HepG2 (cell line): Measurements from ENCODE around the gene ARSJ. TPM values are rescaled to one million over a fixed set of nuclear protein-coding genes. Genes with fewer than 3 reads are reported as not detected.

ENCODE experiments used
- ATAC-seq: fragments of 200-7000 bp; cut with Tn5 transposase; 3 replicates; pipeline ENCODE4 v1.9.1; 2020; ENCODE audit warnings: mild to moderate bottlenecking, moderate library complexity
- BruUV-seq: library from RNA; stranded (reverse); fragments of 400-500 nt; replicated peaks from 2 replicates; lab custom pipeline; 2021; lab: Mats Ljungman, UMichigan
- CTCF ChIA-PET: fragments of 300-600 bp; formaldehyde crosslinking; extraction: SDS; loops from one replicate; lab custom pipeline; 2021; ENCODE audit warnings: low total read pairs, inconsistent platforms, low intra/inter-chr PET ratio; lab: Yijun Ruan, JAX
- POLR2A ChIA-PET: fragments of 350-600 bp; sonication (Branson Sonifier 250); formaldehyde crosslinking; loops from one replicate; lab custom pipeline; 2020; ENCODE audit warnings: antibody characterized with exemption, inconsistent platforms; lab: Yijun Ruan, JAX
- DNase-seq: peaks from one replicate; pipeline ENCODE4 v3.0.0-alpha.2; 2015; ENCODE audit warnings: low spot score
- FAIRE-seq: peaks from 3 replicates; lab custom pipeline; 2011; peaks lifted over from hg19 to GRCh38; lab: Jason Lieb, UNC
- H2AFZ ChIP-seq: one replicate; pipeline ENCODE4 v1.6.1; 2011; ENCODE audit warnings: low read length, inconsistent platforms
- H3K27ac ChIP-seq: fragments of 300-600 bp; 3 replicates; pipeline ENCODE4 v1.8.0; 2011; ENCODE audit warnings: mixed run types, mild to moderate bottlenecking, mixed read lengths, low read length, inconsistent platforms; ENCODE audit not compliant: insufficient read depth; ENCODE audit errors: extremely low read length
- H3K27me3 ChIP-seq, 2 experiments: fragments of 200-600 bp in 1 of 2; 2 replicates in 1 of 2; 3 replicates in 1 of 2; pipeline versions ENCODE4 v1.6.0 to v1.8.0; 2011; ENCODE audit warnings: low read length in 2 of 2, mild to moderate bottlenecking in 2 of 2, moderate library complexity in 2 of 2, inconsistent platforms in 1 of 2; ENCODE audit not compliant: insufficient read depth in 2 of 2, control insufficient read depth in 1 of 2
- H3K36me3 ChIP-seq, 2 experiments: fragments of 200-600 bp in 1 of 2; replicated peaks in 1 of 2; 2 replicates in 1 of 2; 3 replicates in 1 of 2; pipeline versions ENCODE4 v1.5.1 to v1.8.0; 2011; ENCODE audit warnings: low read length in 2 of 2, inconsistent platforms in 1 of 2; ENCODE audit not compliant: insufficient read depth in 2 of 2, control insufficient read depth in 1 of 2
- H3K4me1 ChIP-seq: 2 replicates; pipeline ENCODE4 v1.5.1; 2012; ENCODE audit warnings: low read length, inconsistent platforms; ENCODE audit not compliant: insufficient read depth
- H3K4me2 ChIP-seq: 2 replicates; pipeline ENCODE4 v1.6.0; 2011; ENCODE audit warnings: low read depth, low read length, inconsistent platforms
- H3K4me3 ChIP-seq, 3 experiments: fragments of 200-600 bp in 1 of 3; sonication (generic), shearing (Covaris generic) in 1 of 3; replicated peaks in 1 of 3; 2 replicates each; pipeline ENCODE4 v1.5.1; 2011 to 2016; ENCODE audit warnings: low read length in 3 of 3, inconsistent platforms in 2 of 3, low read depth in 2 of 3, mild to moderate bottlenecking in 2 of 3, control low read depth in 1 of 3, mixed read lengths in 1 of 3; ENCODE audit not compliant: insufficient read depth in 1 of 3
- H3K79me2 ChIP-seq: one replicate; pipeline ENCODE4 v1.6.1; 2011; ENCODE audit warnings: low read length, inconsistent platforms; ENCODE audit not compliant: insufficient read depth
- H3K9ac ChIP-seq: 2 replicates; pipeline ENCODE4 v1.6.0; 2011; ENCODE audit warnings: mild to moderate bottlenecking, low read depth, low read length, inconsistent platforms; ENCODE audit not compliant: insufficient read depth
- H3K9me3 ChIP-seq: 2 replicates; pipeline ENCODE4 v1.5.1; 2012; ENCODE audit warnings: mild to moderate bottlenecking, low read length
- H4K20me1 ChIP-seq: 2 replicates; pipeline ENCODE4 v1.6.0; 2011; ENCODE audit warnings: inconsistent platforms, mild to moderate bottlenecking, low read length, moderate library complexity; ENCODE audit not compliant: insufficient read depth
- CHD4 ChIP-seq: fragments of 200-600 bp; sonication (generic); IDR thresholded peaks from 2 replicates; pipeline ENCODE4 v1.7.0; 2017; ENCODE audit warnings: mild to moderate bottlenecking, low read length, borderline replicate concordance
- HMG20A ChIP-seq: IDR thresholded peaks from 2 replicates; pipeline ENCODE4 v1.6.1; 2016; ENCODE audit warnings: borderline replicate concordance
- HNRNPH1 ChIP-seq: fragments of 200-400 bp; formaldehyde crosslinking; optimal IDR thresholded peaks from 2 replicates; pipeline ENCODE3; 2017; ENCODE audit warnings: mild to moderate bottlenecking, low read depth, low read length
- MED13 ChIP-seq: sonication (generic); formaldehyde crosslinking; IDR thresholded peaks from 2 replicates; pipeline ENCODE4 v1.5.0; 2020; ENCODE audit warnings: missing genetic modification reagents
- MYC ChIP-seq: sonication (generic); formaldehyde crosslinking; IDR thresholded peaks from 2 replicates; pipeline ENCODE4 v1.9.0; 2021; ENCODE audit warnings: missing genetic modification reagents, borderline replicate concordance
- THRA ChIP-seq: sonication (generic); formaldehyde crosslinking; IDR thresholded peaks from 2 replicates; pipeline ENCODE4 v1.4.0; 2020; ENCODE audit warnings: missing genetic modification reagents, borderline replicate concordance
- ZKSCAN1 ChIP-seq: fragments of 150-350 bp; IDR thresholded peaks from 2 replicates; pipeline ENCODE4 v1.6.1; 2014; ENCODE audit warnings: low read length
- ZMYM4 ChIP-seq: sonication (generic); formaldehyde crosslinking; IDR thresholded peaks from 2 replicates; pipeline ENCODE4 v1.8.1; 2023; ENCODE audit warnings: mild to moderate bottlenecking, missing genetic modification reagents
- ZNF234 ChIP-seq: sonication (generic); formaldehyde crosslinking; conservative IDR thresholded peaks from 2 replicates; pipeline ENCODE4 v1.5.1; 2020; ENCODE audit warnings: mild to moderate bottlenecking, missing genetic modification reagents
- ZNF280D ChIP-seq: sonication (generic); formaldehyde crosslinking; IDR thresholded peaks from 2 replicates; pipeline ENCODE4 v1.5.1; 2020; ENCODE audit warnings: mild to moderate bottlenecking, missing genetic modification reagents
- ZNF460 ChIP-seq: sonication (generic); formaldehyde crosslinking; IDR thresholded peaks from 2 replicates; pipeline ENCODE4 v1.5.1; 2020; ENCODE audit warnings: missing genetic modification reagents, mild to moderate bottlenecking, borderline replicate concordance
- ZNF800 ChIP-seq: sonication (generic); formaldehyde crosslinking; IDR thresholded peaks from 2 replicates; pipeline ENCODE4 v1.4.0; 2020; ENCODE audit warnings: missing genetic modification reagents
- ZSCAN20 ChIP-seq: sonication (generic); formaldehyde crosslinking; IDR thresholded peaks from 2 replicates; pipeline ENCODE4 v1.4.0; 2020; ENCODE audit warnings: missing genetic modification reagents, mild to moderate bottlenecking, borderline replicate concordance
- WGBS: methylation state at CpG from one replicate; pipeline ENCODE4 v1.1.6; 2017; ENCODE audit warnings: low lambda C conversion rate; 5-methylcytosine and 5-hydroxymethylcytosine counted together
- in situ Hi-C: cut with HindIII; loops from 2 replicates; pipeline ENCODE4 v1.10.0; 2017; ENCODE audit warnings: low pct_unique_long_range_greater_than_20kb; ENCODE audit not compliant: extremely low pct_ligation_motif_present
- intact Hi-C: fragments of 100-400 bp; cut with micrococcal nuclease; formaldehyde crosslinking; loops from one replicate; pipeline ENCODE4 v1.10.0; 2022; ENCODE audit not compliant: unreplicated experiment
- polyA plus RNA-seq, 8 experiments: library from polyadenylated mRNA; depleted of rRNA in 3 of 8; stranded (reverse) in 7 of 8; unstranded in 1 of 8; fragments of >200 nt; fragmentation: Illumina TruSeq in 4 of 8; extraction: Trizol in 4 of 8; gene quantifications; 2 replicates each; pipeline versions ENCODE4 v1.2.1 to v1.2.3, GENCODE V29; 2011 to 2016; ENCODE audit warnings: low read depth in 4 of 8, missing spikeins in 1 of 8, mixed read lengths in 1 of 8; ENCODE audit not compliant: insufficient read depth in 1 of 8
- total RNA-seq, 5 experiments: library from RNA; depleted of rRNA; stranded (reverse); fragments of >200 nt; fragmentation: Illumina TruSeq; extraction: Trizol; gene quantifications; 2 replicates each; pipeline ENCODE4 v1.2.3, GENCODE V29; 2016; ENCODE audit warnings: low read depth in 1 of 5
- TF ChIP-seq, protein P1 (sequence below): sonication (generic); formaldehyde crosslinking; IDR thresholded peaks from 2 replicates; pipeline ENCODE4 v1.5.1; 2020; ENCODE audit warnings: missing genetic modification reagents, mild to moderate bottlenecking, borderline replicate concordance
- TF ChIP-seq, protein P2 (sequence below): sonication (generic); formaldehyde crosslinking; conservative IDR thresholded peaks from 2 replicates; pipeline ENCODE4 v1.4.0; 2020; ENCODE audit warnings: missing genetic modification reagents

ARSJ gene
- total and polyA plus RNA-seq, 2 of the 13 experiments (the other 11 are each of a cell fraction or from before 2014, with no cell fraction given): not detected

- TF ChIP-seq, protein P1, sequence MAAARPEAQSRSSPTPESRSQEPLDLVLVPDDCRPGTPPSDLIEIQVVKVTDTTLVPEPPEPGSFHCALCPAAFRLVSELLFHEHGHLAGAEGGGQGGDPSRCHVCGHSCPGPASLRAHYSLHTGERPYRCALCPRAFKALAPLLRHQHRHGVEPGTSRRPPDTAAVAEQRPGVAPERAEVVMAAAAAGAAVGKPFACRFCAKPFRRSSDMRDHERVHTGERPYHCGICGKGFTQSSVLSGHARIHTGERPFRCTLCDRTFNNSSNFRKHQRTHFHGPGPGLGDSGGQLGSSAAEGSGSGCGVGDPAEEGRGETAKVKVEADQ (CRISPR knock-in tag): no peak
- TF ChIP-seq HNRNPH1 (no peak), ZNF800 (CRISPR knock-in tag) (no peak), HMG20A (CRISPR knock-in tag) (no peak), CHD4 (no peak), MYC (CRISPR knock-in tag) (no peak), ZNF234 (CRISPR knock-in tag) (no peak), ZKSCAN1 (no peak), ZSCAN20 (CRISPR knock-in tag) (no peak)
These were observed 94.2 kb downstream of the ARSJ start (continued) for GRCh38 chr4:113885291-113885690.

- Histone ChIP-seq H3K4me3 (no peak overlapping the region), H3K27ac (no peak overlapping the region), H3K79me2 (no peaks in the 10 kb centered on the region), H3K9me3 (no peaks in the 10 kb centered on the region), H3K4me2 (no peak overlapping the region), H4K20me1 (no peaks in the 10 kb centered on the region), H3K36me3 (no peaks in the 10 kb centered on the region), H3K9ac (no peak overlapping the region), H3K27me3 (no peaks in the 10 kb centered on the region), H3K4me1 (no peaks in the 10 kb centered on the region), H2AFZ (no peak overlapping the region)
- FAIRE-seq: no peak
- no peak for DNase-seq
- in situ Hi-C loops (no loop called here), intact Hi-C loops (no loop called here)
- CTCF ChIA-PET: no interaction called here
- WGBS: 5% methylated on average over 1 of the region's 1 CpG
- POLR2A ChIA-PET: no interaction called here
- BruUV-seq: no TSS peak
- no peak; the same call in 2 of the 3 replicates for ATAC-seq
- TF ChIP-seq ZNF280D (CRISPR knock-in tag): no peak
- TF ChIP-seq MED13 (CRISPR knock-in tag): no peak
- no peak for TF ChIP-seq ZMYM4 (CRISPR knock-in tag)
- TF ChIP-seq, protein P2, sequence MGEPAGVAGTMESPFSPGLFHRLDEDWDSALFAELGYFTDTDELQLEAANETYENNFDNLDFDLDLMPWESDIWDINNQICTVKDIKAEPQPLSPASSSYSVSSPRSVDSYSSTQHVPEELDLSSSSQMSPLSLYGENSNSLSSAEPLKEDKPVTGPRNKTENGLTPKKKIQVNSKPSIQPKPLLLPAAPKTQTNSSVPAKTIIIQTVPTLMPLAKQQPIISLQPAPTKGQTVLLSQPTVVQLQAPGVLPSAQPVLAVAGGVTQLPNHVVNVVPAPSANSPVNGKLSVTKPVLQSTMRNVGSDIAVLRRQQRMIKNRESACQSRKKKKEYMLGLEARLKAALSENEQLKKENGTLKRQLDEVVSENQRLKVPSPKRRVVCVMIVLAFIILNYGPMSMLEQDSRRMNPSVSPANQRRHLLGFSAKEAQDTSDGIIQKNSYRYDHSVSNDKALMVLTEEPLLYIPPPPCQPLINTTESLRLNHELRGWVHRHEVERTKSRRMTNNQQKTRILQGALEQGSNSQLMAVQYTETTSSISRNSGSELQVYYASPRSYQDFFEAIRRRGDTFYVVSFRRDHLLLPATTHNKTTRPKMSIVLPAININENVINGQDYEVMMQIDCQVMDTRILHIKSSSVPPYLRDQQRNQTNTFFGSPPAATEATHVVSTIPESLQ: no peak
- no peak for TF ChIP-seq THRA
- TF ChIP-seq ZNF460 (CRISPR knock-in tag): no peak
These were observed 94.8 kb downstream of the ARSJ start for GRCh38 chr4:113884655-113885054.
